ENCODE data around the gene HSBP1.

HSBP1 gene

GRCh38 chr16:83794860-83795554 lies 12.8 kb upstream of the HSBP1 start:
- Histone ChIP-seq H3K9ac (ENCODE audit: low read depth, low read length, poor library complexity, severe bottlenecking) (no peak overlapping the region), H3K4me1 (ENCODE audit: insufficient read depth, low read length, poor library complexity, severe bottlenecking) (peaks cover 12% of the 10 kb centered on the region), H3K79me2 (ENCODE audit: insufficient read depth, low read length) (no peaks in the 10 kb centered on the region), H2AFZ (ENCODE audit: low read length) (no peak overlapping the region), H3K36me3 (ENCODE audit: insufficient read depth, low read length) (no peaks in the 10 kb centered on the region), H3F3A (ENCODE audit: low read depth) (no peaks in the 10 kb centered on the region), H4K20me1 (ENCODE audit: insufficient read depth, low read length, poor library complexity, severe bottlenecking) (no peaks in the 10 kb centered on the region), H3K4me2 (ENCODE audit: low read depth, low read length, poor library complexity, severe bottlenecking) (no peak overlapping the region), H3K9me3 (ENCODE audit: insufficient read depth, low read depth, low read length) (no peaks in the 10 kb centered on the region), H3K9me2 (replicated peaks; ENCODE audit: low read depth, low read length) (no peaks in the 10 kb centered on the region), H3K27me3 (ENCODE audit: insufficient read depth, low read length, poor library complexity, severe bottlenecking) (no peaks in the 10 kb centered on the region), H3K4me3 (ENCODE audit: low read length, poor library complexity, severe bottlenecking) (no peak overlapping the region)
- TF ChIP-seq EZH2phosphoT487 (IDR thresholded peaks at IDR 0.05; ENCODE audit: borderline replicate concordance) (no peak), CTCF (conservative IDR thresholded peaks at IDR 0.05; ENCODE audit: low read length) (no peak)

GRCh38 chr16:83797013-83797412 lies 10.8 kb upstream of the HSBP1 start:
- H3K4me1 ChIP-seq (ENCODE audit: insufficient read depth, low read length, poor library complexity, severe bottlenecking), result no peaks in the 10 kb centered on the region
- H3K79me2 ChIP-seq (ENCODE audit: insufficient read depth, low read length), result no peaks in the 10 kb centered on the region
- H3K9ac ChIP-seq (ENCODE audit: low read depth, low read length, poor library complexity, severe bottlenecking), result no peak overlapping the region
- no peaks in the 10 kb centered on the region for H4K20me1 ChIP-seq (ENCODE audit: insufficient read depth, low read length, poor library complexity, severe bottlenecking)
- H3K4me3 ChIP-seq (ENCODE audit: low read length, poor library complexity, severe bottlenecking), result no peak overlapping the region
- H3K9me2 ChIP-seq (replicated peaks; ENCODE audit: low read depth, low read length), result no peaks in the 10 kb centered on the region
- H3K4me2 ChIP-seq (ENCODE audit: low read depth, low read length, poor library complexity, severe bottlenecking), result no peak overlapping the region
- no peaks in the 10 kb centered on the region for H3K9me3 ChIP-seq (ENCODE audit: insufficient read depth, low read depth, low read length)
- H3K36me3 ChIP-seq (ENCODE audit: insufficient read depth, low read length), result no peaks in the 10 kb centered on the region
- H3F3A ChIP-seq (ENCODE audit: low read depth), result no peaks in the 10 kb centered on the region
- no peak for TF ChIP-seq CTCF (conservative IDR thresholded peaks at IDR 0.05; ENCODE audit: low read length)
- no peak overlapping the region for H2AFZ ChIP-seq (ENCODE audit: low read length)
- H3K27me3 ChIP-seq (ENCODE audit: insufficient read depth, low read length, poor library complexity, severe bottlenecking), result no peaks in the 10 kb centered on the region

- Histone ChIP-seq H3K9me3 (ENCODE audit: insufficient read depth, low read depth, low read length) (no peaks in the 10 kb centered on the region), H3K9me2 (replicated peaks; ENCODE audit: low read depth, low read length) (no peaks in the 10 kb centered on the region), H4K20me1 (ENCODE audit: insufficient read depth, low read length, poor library complexity, severe bottlenecking) (no peaks in the 10 kb centered on the region), H3K79me2 (ENCODE audit: insufficient read depth, low read length) (no peaks in the 10 kb centered on the region), H3K4me2 (ENCODE audit: low read depth, low read length, poor library complexity, severe bottlenecking) (no peak overlapping the region), H3K27me3 (ENCODE audit: insufficient read depth, low read length, poor library complexity, severe bottlenecking) (no peaks in the 10 kb centered on the region), H3K36me3 (ENCODE audit: insufficient read depth, low read length) (no peaks in the 10 kb centered on the region), H3K4me3 (ENCODE audit: low read length, poor library complexity, severe bottlenecking) (no peak overlapping the region), H3F3A (ENCODE audit: low read depth) (no peaks in the 10 kb centered on the region), H3K4me1 (ENCODE audit: insufficient read depth, low read length, poor library complexity, severe bottlenecking) (no peaks in the 10 kb centered on the region), H3K9ac (ENCODE audit: low read depth, low read length, poor library complexity, severe bottlenecking) (no peak overlapping the region), H2AFZ (ENCODE audit: low read length) (no peak overlapping the region)
- TF ChIP-seq CTCF (conservative IDR thresholded peaks at IDR 0.05; ENCODE audit: low read length) (no peak), EZH2phosphoT487 (IDR thresholded peaks at IDR 0.05; ENCODE audit: borderline replicate concordance) (no peak)
These were observed 8.4 kb upstream of the HSBP1 start for GRCh38 chr16:83799336-83799735.
